Measurements from ENCODE around the gene NIPBL. TPM values are rescaled to one million over a fixed set of nuclear protein-coding genes. Genes with fewer than 3 reads are reported as not detected.

The NIPBL gene
- total RNA-seq, 1 experiment from 2014 or later, result 61.3 TPM

GRCh38 chr5:37056762-37057161 lies 180.2 kb downstream of the NIPBL start:
- Mint-ChIP-seq H3K4me3 (no peak overlapping the region), H3K36me3 (ENCODE audit: insufficient read depth in 1 of 3, low read depth in 3 of 3) (peaks cover 5 to 52% (median 51%) of the 10 kb centered on the region in 3 experiments; a peak in 6 of 7 replicates), H3K9me3 (no peaks in the 10 kb centered on the region), H3K27ac (no peak overlapping the region), H3K4me1 (peaks cover 6 to 7% of the 10 kb centered on the region in 2 experiments; a peak in 3 of 4 replicates), H3K27me3 (ENCODE audit: low read depth) (no peaks in the 10 kb centered on the region)
- H3K79me2 ChIP-seq (ENCODE audit: insufficient read depth, low read length), result no peaks in the 10 kb centered on the region
- H3T11ph ChIP-seq (ENCODE audit: low read length), result no peak overlapping the region
- H2AFZ ChIP-seq (ENCODE audit: low read length), result no peak overlapping the region
- no peak overlapping the region for H3K23ac ChIP-seq (ENCODE audit: insufficient read length, low read depth, low read length)
- no CpG with 5 or more reads among the region's 2 CpGs for WGBS (ENCODE audit: extremely low coverage, insufficient read length, low lambda C conversion rate)
- H2BK15ac ChIP-seq (ENCODE audit: low read depth, low read length), result no peak overlapping the region
- no peak overlapping the region for H3K14ac ChIP-seq (ENCODE audit: insufficient read depth, low read length)
- no peaks in the 10 kb centered on the region for H3K27me3 ChIP-seq (ENCODE audit: insufficient read depth, low read length)
- H3K18ac ChIP-seq (ENCODE audit: insufficient read length, low read depth, low read length), result no peak overlapping the region
- no peak overlapping the region for H4K5ac ChIP-seq (ENCODE audit: insufficient read length, low read depth, low read length)
- no peak for DNase-seq
- no peaks in the 10 kb centered on the region for H3K9me3 ChIP-seq (ENCODE audit: control insufficient read depth, low read depth, low read length)
- H4K91ac ChIP-seq (ENCODE audit: insufficient read length, low read depth, low read length), result no peak overlapping the region
- H2BK20ac ChIP-seq (ENCODE audit: low read depth, low read length, poor library complexity, severe bottlenecking), result no peak overlapping the region
- H2BK12ac ChIP-seq (ENCODE audit: insufficient read length, low read depth, low read length), result no peak overlapping the region
- H3K56ac ChIP-seq (ENCODE audit: insufficient read length, low read depth, low read length), result no peak overlapping the region
- no peak overlapping the region for H3K4ac ChIP-seq (ENCODE audit: low read depth, low read length)
- H3K4me1 ChIP-seq (ENCODE audit: insufficient read depth, low read length), result no peaks in the 10 kb centered on the region
- no peak overlapping the region for H3K27ac ChIP-seq (ENCODE audit: insufficient read length, low read depth, low read length)
- H4K20me1 ChIP-seq (ENCODE audit: control insufficient read depth, insufficient read depth, insufficient read length), result no peaks in the 10 kb centered on the region
- no peak overlapping the region for H4K8ac ChIP-seq (replicated peaks; ENCODE audit: insufficient read length, low read depth, low read length)
- no peak overlapping the region for H2AK5ac ChIP-seq (ENCODE audit: insufficient read length, low read length)
- no peak overlapping the region for H3K9ac ChIP-seq (ENCODE audit: extremely low read depth, insufficient read length, low read length)
- H3K23me2 ChIP-seq (ENCODE audit: insufficient read length, low read depth, low read length, poor library complexity, severe bottlenecking), result no peaks in the 10 kb centered on the region
- no peak overlapping the region for H2BK120ac ChIP-seq (ENCODE audit: low read depth, low read length, poor library complexity, severe bottlenecking)
- no peak overlapping the region for H3K4me2 ChIP-seq (ENCODE audit: insufficient read depth, insufficient read length, low read length)
- no peak for TF ChIP-seq CTCF (conservative IDR thresholded peaks at IDR 0.05)
- no peaks in the 10 kb centered on the region for H3K79me1 ChIP-seq (ENCODE audit: insufficient read depth, low read depth, low read length, poor library complexity, severe bottlenecking)
- H2BK5ac ChIP-seq (ENCODE audit: insufficient read length, low read length), result no peak overlapping the region

All from H9 (cell line).